Hematopoietic multipotent progenitor cell treated with erythropoietin and hydrocortisone succinate and interleukin-3 and kit ligand, for 15 days (in vitro differentiated cells): ENCODE data around the gene BCAS1.

Experiments used
- DNase-seq: peaks from one replicate; pipeline ENCODE4 v3.0.0-alpha.2; 2015; ENCODE audit warnings: low spot score

The BCAS1 gene

DNA sequence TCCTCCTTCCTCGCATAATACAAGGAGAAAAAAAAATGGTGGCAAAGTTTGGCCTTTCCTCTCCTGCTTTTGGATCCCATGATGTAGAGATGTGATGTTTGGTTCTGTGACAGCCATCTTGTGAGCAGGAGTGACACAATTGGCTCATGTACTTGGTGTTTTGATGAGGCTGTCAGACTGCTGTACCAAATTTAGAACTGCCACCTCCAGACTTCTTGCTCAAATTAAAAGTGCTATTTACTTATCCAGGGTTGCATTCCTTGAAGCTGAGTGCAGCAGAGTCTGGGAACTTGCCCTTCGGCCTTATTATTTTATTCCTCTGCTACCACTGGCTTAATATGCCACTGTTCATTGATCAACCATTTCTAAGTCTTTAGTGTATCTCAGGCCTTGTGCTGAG is 21.9 kb downstream of the BCAS1 start:
- DNase-seq = no peak

GRCh38 chr20:54047720-54048119 is 22.7 kb downstream of the BCAS1 start:
- no peak for DNase-seq

DNA sequence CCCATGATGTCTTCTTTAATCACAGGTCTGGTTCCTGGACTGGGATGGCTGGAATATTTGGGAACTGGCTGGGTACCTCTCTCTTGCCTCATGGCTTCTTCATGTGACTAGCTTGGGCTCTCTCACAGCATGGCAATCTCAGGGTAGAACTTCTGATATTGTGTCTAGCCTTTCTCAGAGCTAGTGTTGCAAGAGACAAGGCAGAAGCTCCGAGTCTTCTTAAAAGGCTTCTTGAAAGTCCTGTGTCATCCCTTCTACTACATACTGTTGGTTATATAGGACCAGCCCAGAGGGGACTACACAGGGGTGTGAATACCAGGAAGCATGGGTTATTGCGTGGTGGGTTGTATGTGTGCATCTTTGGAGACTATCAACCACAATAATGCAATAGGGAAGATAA is 23.3 kb downstream of the BCAS1 start:
- DNase-seq = no peak

- peak; percentile 68 for DNase-seq
Observed at GRCh38 chr20:54044156-54044555, 26.2 kb downstream of the BCAS1 start.

DNA sequence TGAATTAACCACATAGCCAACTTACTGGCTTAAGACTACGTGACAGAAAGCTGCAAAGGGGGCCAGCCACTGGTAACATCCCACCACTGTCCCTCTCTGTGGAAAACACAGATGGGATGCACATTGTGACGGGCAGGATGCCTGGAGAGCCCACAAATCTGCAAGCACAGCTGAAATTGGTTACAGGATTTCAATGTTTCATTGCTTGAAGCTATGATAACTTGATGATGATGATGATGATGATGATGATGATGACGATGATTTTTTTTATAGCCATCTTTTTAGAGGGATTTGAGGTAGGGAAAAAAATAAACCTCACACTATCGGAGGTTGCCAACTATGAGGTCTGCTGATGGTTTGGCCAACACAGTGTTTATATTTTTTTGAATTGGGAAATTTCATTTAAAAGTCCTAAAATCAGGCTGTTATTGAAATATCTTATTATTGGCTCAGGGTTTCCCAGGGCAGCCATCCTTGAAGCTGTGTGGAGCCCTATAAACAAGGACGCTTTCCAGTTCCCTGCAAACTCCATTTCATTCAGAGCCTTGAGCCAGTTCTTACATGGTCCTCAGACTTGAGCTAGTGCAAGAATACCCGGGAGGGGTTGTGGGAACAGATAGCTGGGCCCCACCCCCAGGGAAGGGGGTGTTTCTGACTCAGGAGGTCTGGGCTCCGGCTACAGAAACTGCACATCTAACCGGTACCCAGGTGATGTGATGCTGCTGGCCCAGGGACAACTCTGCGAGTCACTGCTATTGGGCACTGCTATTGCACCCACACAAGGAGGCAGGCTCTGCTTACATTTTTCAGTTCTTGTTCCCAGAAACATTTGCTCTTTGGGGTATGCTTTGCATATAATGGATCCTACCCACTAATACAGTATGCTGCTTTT is 27.1 kb downstream of the BCAS1 start:
- DNase-seq = peak; percentile 48

GRCh38 chr20:54042021-54042420 is 28.4 kb downstream of the BCAS1 start:
- no peak for DNase-seq

GRCh38 chr20:54041336-54041735 is 29.1 kb downstream of the BCAS1 start:
- no peak for DNase-seq

DNA sequence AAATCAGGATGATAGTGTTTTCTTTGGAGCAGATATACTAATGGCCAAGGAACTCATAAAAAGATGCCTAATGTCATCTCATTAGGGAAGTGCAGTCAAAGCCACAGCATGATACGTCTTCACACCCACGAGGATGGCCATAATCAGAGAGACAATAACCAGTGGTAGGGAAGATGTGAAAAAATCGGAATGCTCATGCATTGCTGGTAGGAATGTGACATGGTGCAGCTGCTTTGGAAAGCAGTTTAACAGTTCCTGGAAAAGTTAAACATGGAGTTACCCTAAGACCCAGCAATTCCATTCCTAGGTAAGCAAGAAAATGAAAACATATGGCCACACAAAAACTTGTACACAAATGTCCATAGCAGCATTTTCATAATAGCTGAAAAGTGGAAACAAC is 29.9 kb downstream of the BCAS1 start:
- no peak for DNase-seq

DNA sequence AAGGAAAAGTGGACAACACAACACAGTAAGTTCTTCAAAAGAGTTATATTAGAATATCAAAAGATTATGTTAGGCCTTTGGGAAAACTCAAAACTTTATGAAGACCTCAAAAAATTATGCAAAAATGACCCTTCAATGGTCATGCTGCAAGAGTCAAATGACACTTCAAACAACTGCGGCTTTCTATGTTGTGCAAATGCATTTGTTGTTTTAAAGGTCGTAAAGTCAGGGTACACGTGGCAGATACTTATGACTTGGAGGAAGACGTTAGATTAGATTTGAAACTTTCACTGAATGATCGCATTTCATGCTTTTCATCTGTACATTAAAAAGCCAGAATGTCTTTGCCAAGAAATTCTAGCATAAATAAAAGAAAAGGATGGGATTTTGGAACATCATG is 31.4 kb downstream of the BCAS1 start:
- no peak for DNase-seq

GRCh38 chr20:54037525-54037924 is 32.9 kb downstream of the BCAS1 start:
- no peak for DNase-seq

- DNase-seq = no peak
Observed at GRCh38 chr20:54029643-54030042, 40.8 kb downstream of the BCAS1 start.

DNA sequence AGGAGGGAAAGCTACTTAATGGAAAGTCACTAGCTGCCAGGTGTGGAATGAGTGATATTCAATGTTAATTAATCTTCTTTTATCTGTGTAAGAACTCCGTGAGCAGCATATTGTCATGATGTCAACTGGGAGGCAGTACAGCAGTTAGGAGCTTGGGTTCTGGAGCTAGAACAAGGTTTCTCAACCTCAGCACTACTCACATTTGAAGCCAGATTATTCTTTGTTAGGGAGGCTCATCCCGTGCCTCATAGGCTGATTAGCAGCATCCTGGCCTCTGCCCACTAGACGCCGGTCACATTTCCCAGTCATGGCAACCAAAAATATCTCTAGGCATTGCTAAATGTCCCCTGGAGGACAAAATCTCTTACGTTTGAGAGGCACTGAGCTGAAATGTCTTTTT is 41.2 kb downstream of the BCAS1 start:
- no peak for DNase-seq

- no peak for DNase-seq
Observed at GRCh38 chr20:54028276-54029011, 42.0 kb downstream of the BCAS1 start.

DNA sequence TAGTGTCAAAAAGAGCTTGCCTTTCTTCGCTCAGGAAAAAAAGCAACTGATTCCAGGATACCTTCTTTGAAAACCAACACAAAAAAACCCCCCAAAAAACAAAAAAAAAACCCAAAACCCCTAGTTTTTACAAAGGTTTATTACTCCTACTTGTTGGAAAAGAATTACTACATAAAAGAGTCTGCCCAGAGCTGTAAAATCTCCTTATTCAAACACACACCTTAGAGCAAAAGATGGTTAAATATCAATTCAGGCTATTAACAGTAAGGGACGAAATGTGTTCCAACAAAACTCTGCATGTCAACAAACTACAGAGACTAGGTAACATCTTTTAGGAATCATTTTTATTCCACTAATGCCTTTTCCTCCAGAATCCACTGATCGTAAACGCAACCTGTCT is 42.7 kb downstream of the BCAS1 start:
- no peak for DNase-seq

DNA sequence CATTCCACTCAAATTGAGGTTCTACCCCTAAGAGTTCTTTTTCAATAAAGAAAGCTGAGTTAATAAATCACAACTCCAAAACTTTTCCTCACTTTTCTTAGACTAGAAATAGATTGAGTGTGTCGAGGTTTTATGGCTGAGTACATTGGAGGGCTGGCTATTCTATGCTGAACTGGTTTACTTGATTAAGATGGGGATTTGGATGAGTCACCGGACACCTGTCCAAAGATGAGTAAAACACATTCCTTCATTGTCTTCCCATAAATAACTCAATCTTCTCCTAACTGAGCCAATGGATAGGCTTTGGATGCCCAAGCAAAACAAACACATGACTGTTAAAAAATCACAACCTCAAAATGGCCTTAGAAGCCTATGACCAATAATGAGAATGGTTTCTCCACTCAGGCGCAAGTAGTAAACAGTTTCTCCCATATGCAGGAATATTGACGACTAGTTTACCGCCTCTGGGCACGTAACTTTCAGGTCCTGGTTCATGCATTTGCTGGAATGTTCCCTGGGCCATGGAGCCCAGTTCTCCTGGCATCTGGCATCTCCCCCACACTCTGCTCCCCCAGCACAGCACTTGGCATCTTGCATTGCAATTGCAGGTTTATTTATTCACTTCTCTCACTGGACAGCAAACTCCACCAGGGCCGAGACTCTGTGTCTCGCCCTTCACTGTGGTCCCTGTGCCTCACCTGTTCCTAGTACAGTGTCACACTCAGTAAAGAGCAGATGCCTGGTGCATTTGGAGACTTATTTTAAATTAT is 43.9 kb downstream of the BCAS1 start:
- no peak for DNase-seq

GRCh38 chr20:54025251-54025771 is 45.1 kb downstream of the BCAS1 start:
- no peak for DNase-seq

GRCh38 chr20:54023406-54023805 is 47.0 kb downstream of the BCAS1 start:
- no peak for DNase-seq

DNA sequence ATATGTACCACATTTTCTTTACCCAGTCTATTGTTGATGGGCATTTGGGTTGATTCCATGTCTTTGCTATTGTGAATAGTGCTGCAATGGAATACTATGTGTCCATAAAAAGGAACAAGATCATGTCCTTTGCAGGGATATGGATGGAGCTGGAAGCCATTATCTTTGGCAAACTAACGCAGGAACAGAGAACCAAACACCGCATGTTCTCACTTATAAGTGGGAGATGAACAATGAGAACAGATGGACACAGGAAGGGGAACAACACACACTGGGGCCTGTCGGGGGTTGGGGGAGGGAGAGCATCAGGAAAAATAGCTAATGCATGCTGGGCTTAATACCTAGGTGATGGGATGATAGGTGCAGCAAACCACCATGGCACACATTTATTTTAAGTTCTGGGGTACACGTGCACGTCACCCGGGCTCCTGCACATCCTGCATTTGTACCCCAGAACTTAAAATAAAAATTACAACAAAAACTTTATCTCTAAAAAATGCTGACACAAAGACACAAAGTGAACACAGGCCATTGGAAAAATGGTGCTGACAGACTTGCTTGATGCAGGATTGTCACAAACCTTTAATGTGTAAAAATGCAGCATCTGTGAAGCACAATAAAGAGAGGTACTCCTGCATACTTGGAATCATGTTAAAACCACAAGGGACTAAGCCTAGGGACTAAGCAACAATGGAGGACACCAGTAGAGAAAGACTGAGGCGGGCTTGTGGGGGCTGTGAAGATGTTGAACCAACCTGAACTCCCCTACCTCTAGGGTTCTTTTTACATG is 48.8 kb downstream of the BCAS1 start:
- DNase-seq = no peak

DNA sequence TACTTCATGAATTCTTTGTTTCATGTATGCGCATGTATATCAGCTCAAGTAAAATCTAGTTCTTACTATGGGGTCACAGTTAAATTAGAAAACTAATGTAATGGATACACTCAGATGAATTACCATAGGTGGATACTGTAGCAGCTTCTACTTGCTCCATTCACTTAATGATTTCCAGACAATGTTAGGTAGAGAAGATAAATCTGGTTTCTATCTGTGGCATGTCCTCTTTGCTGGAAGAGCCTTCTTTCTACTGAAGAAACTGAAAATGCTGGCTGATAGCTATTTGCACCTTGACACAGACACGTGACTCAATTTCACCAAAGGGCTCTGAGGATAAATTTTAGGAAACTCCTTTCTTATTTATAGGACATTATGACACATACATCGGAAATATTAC is 49.5 kb downstream of the BCAS1 start:
- DNase-seq = no peak

- DNase-seq = no peak
Observed at GRCh38 chr20:54020348-54020747, 50.0 kb downstream of the BCAS1 start.

GRCh38 chr20:54019585-54019984 is 50.8 kb downstream of the BCAS1 start:
- DNase-seq = no peak

DNA sequence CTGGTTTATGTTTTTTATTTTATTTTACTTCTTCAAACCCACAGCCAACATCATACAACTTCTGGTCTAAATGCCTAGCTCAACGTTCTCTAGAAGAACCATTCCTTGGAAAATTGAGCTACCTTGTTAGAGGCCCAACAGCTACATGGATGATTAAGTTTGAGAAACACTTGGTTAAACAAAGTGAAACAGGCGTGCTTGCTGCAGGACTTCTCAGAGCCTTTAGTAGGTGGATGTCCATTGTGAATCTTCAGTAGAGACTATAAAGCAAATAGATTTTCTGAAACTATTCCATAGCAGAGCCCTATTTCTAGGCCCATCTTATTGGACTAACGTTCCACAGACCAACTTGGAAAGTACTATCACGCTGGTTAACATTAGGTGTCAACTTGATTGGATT is 51.3 kb downstream of the BCAS1 start:
- no peak for DNase-seq
